Breast epithelium (tissue), 4 donors: ENCODE results near the gene SMCO3. TPM values are rescaled to one million over a fixed set of nuclear protein-coding genes. Genes with fewer than 3 reads are reported as not detected.

Source experiments
- DNase-seq, 2 donors: peaks; one replicate each; pipeline ENCODE4 v3.0.0-alpha.2; 2019; ENCODE audit warnings: low spot score in 2 of 2
- H3K27ac ChIP-seq, 2 donors: fragments of 200-600 bp; sonication (generic) in 1 of 2; one replicate each; pipeline ENCODE4 v1.5.1; 2016 to 2019; ENCODE audit warnings: mild to moderate bottlenecking in 1 of 2
- H3K27me3 ChIP-seq, 2 donors: fragments of 200-600 bp; sonication (generic) in 1 of 2; one replicate each; pipeline versions ENCODE4 v1.5.1 to v1.6.0; 2017 to 2019; ENCODE audit warnings: control low read depth in 1 of 2, mild to moderate bottlenecking in 1 of 2
- H3K36me3 ChIP-seq: fragments of 200-600 bp; one replicate; pipeline ENCODE4 v1.5.1; 2019
- H3K4me1 ChIP-seq, 2 donors: fragments of 200-600 bp; sonication (generic); one replicate each; pipeline ENCODE4 v1.5.1; 2016 to 2019; ENCODE audit warnings: control low read depth in 1 of 2
- H3K4me3 ChIP-seq, 3 donors: fragments of 200-600 bp; sonication (generic); 1 replicate in 2 of 3; 2 replicates in 1 of 3; pipeline ENCODE4 v1.5.1; 2016 to 2019; ENCODE audit warnings: mild to moderate bottlenecking in 3 of 3, moderate library complexity in 2 of 3
- H3K9me3 ChIP-seq, 2 donors: fragments of 200-600 bp; sonication (generic) in 1 of 2; one replicate each; pipeline ENCODE4 v1.5.1; 2016 to 2019; ENCODE audit warnings: control low read depth in 1 of 2
- CTCF ChIP-seq, 3 donors: fragments of 450-650 bp; IDR thresholded peaks; one replicate each; pipeline ENCODE4 v1.5.1; 2016 to 2017; ENCODE audit warnings: antibody characterized with exemption in 3 of 3, mild to moderate bottlenecking in 3 of 3, moderate library complexity in 3 of 3
- POLR2A ChIP-seq: fragments of 450-650 bp; IDR thresholded peaks from one replicate; pipeline ENCODE4 v1.6.1; 2016; ENCODE audit warnings: antibody characterized with exemption, mild to moderate bottlenecking, moderate library complexity
- POLR2AphosphoS5 ChIP-seq, 3 donors: sonication (generic); formaldehyde crosslinking; IDR thresholded peaks; one replicate each; pipeline ENCODE4 v1.6.1; 2017; ENCODE audit warnings: antibody characterized with exemption in 3 of 3
- intact Hi-C: fragments of 100-400 bp; cut with DNase I; formaldehyde crosslinking; loops from one replicate; pipeline ENCODE4 v1.15.1; 2023; ENCODE audit warnings: low total_unique reads
- total RNA-seq, 3 donors: library from RNA; depleted of rRNA; stranded (reverse); fragments of >200 nt; gene quantifications; one replicate each; pipeline ENCODE4 v1.1.0, GENCODE V29; 2016

SMCO3 gene
- total RNA-seq, 3 donors from 2014 or later: 0.33 to 0.59 TPM; not detected in 1

GRCh38 chr12:14850929-14851663 lies 37.1 kb upstream of the SMCO3 start:
- Histone ChIP-seq H3K36me3 (no peaks in the 10 kb centered on the region), H3K27me3 (no peaks in the 10 kb centered on the region), H3K9me3 (no peaks in the 10 kb centered on the region), H3K27ac (peak overlapping the region; percentile 39 to 62), H3K4me3 (no peak overlapping the region), H3K4me1 (peaks cover 0 to under 1% of the 10 kb centered on the region in 2 donors)
- DNase-seq: no peak
- TF ChIP-seq POLR2A: no peak
- no peak for TF ChIP-seq POLR2AphosphoS5 (IDR thresholded peaks at IDR 0.05)
- no peak for TF ChIP-seq CTCF (IDR thresholded peaks at IDR 0.05)
- intact Hi-C loops: no loop called here

GRCh38 chr12:14849661-14850060 lies 35.7 kb upstream of the SMCO3 start:
- no peaks in the 10 kb centered on the region for H3K36me3 ChIP-seq
- DNase-seq: no peak
- no peaks in the 10 kb centered on the region for H3K9me3 ChIP-seq
- H3K4me1 ChIP-seq: peaks cover 0 to 6% of the 10 kb centered on the region in 2 donors
- H3K4me3 ChIP-seq: no peak overlapping the region
- intact Hi-C loops: no loop called here
- H3K27ac ChIP-seq: peak overlapping the region; percentile 27 to 62
- H3K27me3 ChIP-seq: no peaks in the 10 kb centered on the region
- no peak for TF ChIP-seq CTCF (IDR thresholded peaks at IDR 0.05)
- peak in 1 of 3 donors; percentile 33 for TF ChIP-seq POLR2AphosphoS5 (IDR thresholded peaks at IDR 0.05)

- Histone ChIP-seq H3K27me3 (no peaks in the 10 kb centered on the region), H3K27ac (peak overlapping the region; percentile 28 to 49), H3K36me3 (no peaks in the 10 kb centered on the region), H3K9me3 (no peaks in the 10 kb centered on the region), H3K4me3 (no peak overlapping the region), H3K4me1 (peaks cover 0 to 6% of the 10 kb centered on the region in 2 donors)
- no peak for DNase-seq
- intact Hi-C loops: no loop called here
- TF ChIP-seq POLR2A (no peak), POLR2AphosphoS5 (IDR thresholded peaks at IDR 0.05) (no peak), CTCF (IDR thresholded peaks at IDR 0.05) (no peak)
Measured at GRCh38 chr12:14846876-14847580, 33.0 kb upstream of the SMCO3 start.

- Histone ChIP-seq H3K4me3 (no peak overlapping the region), H3K4me1 (peaks cover 0 to 12% of the 10 kb centered on the region in 2 donors), H3K27me3 (no peaks in the 10 kb centered on the region), H3K27ac (peak overlapping the region; percentile 35 to 49), H3K36me3 (no peaks in the 10 kb centered on the region), H3K9me3 (no peaks in the 10 kb centered on the region)
- no peak for DNase-seq
- intact Hi-C loops: no loop called here
- TF ChIP-seq POLR2AphosphoS5 (IDR thresholded peaks at IDR 0.05) (no peak), CTCF (IDR thresholded peaks at IDR 0.05) (peak in 1 of 3 donors; percentile 11), POLR2A (no peak)
Measured at GRCh38 chr12:14846042-14846587, 32.1 kb upstream of the SMCO3 start.

- TF ChIP-seq CTCF (IDR thresholded peaks at IDR 0.05): peak; percentile 79 to 90 (median 84)
- no peak for TF ChIP-seq POLR2A
- H3K27ac ChIP-seq: peak overlapping the region; percentile 35 to 49
- no peaks in the 10 kb centered on the region for H3K36me3 ChIP-seq
- peak in 1 of 2 donors; percentile 30 for DNase-seq
- H3K4me1 ChIP-seq: peaks cover 0 to 12% of the 10 kb centered on the region in 2 donors
- H3K9me3 ChIP-seq: no peaks in the 10 kb centered on the region
- intact Hi-C loops: loop anchor here (2.0 kb wide), 2 partner anchors 147 to 155 kb away; no protein-coding TSS in a partner anchor
- H3K4me3 ChIP-seq: no peak overlapping the region
- H3K27me3 ChIP-seq: no peaks in the 10 kb centered on the region
Measured at GRCh38 chr12:14845350-14845750, 31.4 kb upstream of the SMCO3 start.
